Glomerular visceral epithelial cell (primary cell): ENCODE results near the gene TNS3.

ENCODE experiments used
- DNase-seq: peaks from one replicate; pipeline ENCODE4 v3.0.0-alpha.2; 2016; ENCODE audit errors: extremely low spot score

Gene TNS3

GRCh38 chr7:47350425-47350824 lies 231.5 kb downstream of the TNS3 start:
- no peak for DNase-seq

- DNase-seq, result no peak
These were observed 232.5 kb downstream of the TNS3 start for GRCh38 chr7:47349401-47349800.

GRCh38 chr7:47347816-47348385 lies 234.0 kb downstream of the TNS3 start:
- no peak for DNase-seq

GRCh38 chr7:47347346-47347745 lies 234.6 kb downstream of the TNS3 start:
- DNase-seq, result no peak

GRCh38 chr7:47346377-47346914 lies 235.5 kb downstream of the TNS3 start:
- no peak for DNase-seq

- no peak for DNase-seq
These were observed 236.0 kb downstream of the TNS3 start for GRCh38 chr7:47345857-47346298.

- DNase-seq, result no peak
These were observed 237.5 kb downstream of the TNS3 start for GRCh38 chr7:47344171-47344955.

- DNase-seq, result no peak
These were observed 238.9 kb downstream of the TNS3 start for GRCh38 chr7:47343061-47343455.

GRCh38 chr7:47342296-47343060 lies 239.4 kb downstream of the TNS3 start:
- DNase-seq, result no peak

GRCh38 chr7:47340517-47340916 lies 241.4 kb downstream of the TNS3 start:
- no peak for DNase-seq

- DNase-seq, result no peak
These were observed 243.9 kb downstream of the TNS3 start for GRCh38 chr7:47338026-47338425.

- no peak for DNase-seq
These were observed 244.4 kb downstream of the TNS3 start for GRCh38 chr7:47337531-47337930.

GRCh38 chr7:47336472-47337425 lies 245.2 kb downstream of the TNS3 start:
- no peak for DNase-seq

- DNase-seq, result peak; percentile 8
These were observed 246.1 kb downstream of the TNS3 start for GRCh38 chr7:47335557-47336471.

GRCh38 chr7:47335071-47335470 lies 246.8 kb downstream of the TNS3 start:
- DNase-seq, result no peak

GRCh38 chr7:47333959-47334358 lies 248.0 kb downstream of the TNS3 start:
- no peak for DNase-seq

- no peak for DNase-seq
These were observed 248.4 kb downstream of the TNS3 start for GRCh38 chr7:47333554-47333887.

- DNase-seq, result no peak
These were observed 249.0 kb downstream of the TNS3 start for GRCh38 chr7:47332681-47333553.

GRCh38 chr7:47332213-47332612 lies 249.7 kb downstream of the TNS3 start:
- no peak for DNase-seq
